ENCODE results near the gene PLA2G2A. TPM values are rescaled to one million over a fixed set of nuclear protein-coding genes. Genes with fewer than 3 reads are reported as not detected.

Gene PLA2G2A
- total and polyA plus RNA-seq, 9 of the 15 experiments (the other 6 are each of a cell fraction or from before 2014, with no cell fraction given), result not detected

- TF ChIP-seq DIDO1 (tag; IDR thresholded peaks at IDR 0.05; ENCODE audit: low read depth), result no peak
- TF ChIP-seq DNMT1 (IDR thresholded peaks at IDR 0.05), result no peak
- no peak for TF ChIP-seq ZNF407 (IDR thresholded peaks at IDR 0.05; ENCODE audit: low read depth)
- TF ChIP-seq ZBTB8A (IDR thresholded peaks at IDR 0.05; ENCODE audit: partially characterized antibody), result no peak
- no peak for TF ChIP-seq POLR2B (IDR thresholded peaks at IDR 0.05; ENCODE audit: low read depth, partially characterized antibody)
- TF ChIP-seq CHCHD3 (CRISPR knock-in tag; IDR thresholded peaks at IDR 0.05), result no peak
- no peak for TF ChIP-seq NFE2 (IDR thresholded peaks at IDR 0.05; ENCODE audit: low read depth)
- TF ChIP-seq BHLHE40 (IDR thresholded peaks at IDR 0.05; ENCODE audit: low read length), result peak; percentile 13; the same call in 1 of the 2 replicates
- TF ChIP-seq RREB1 (CRISPR knock-in tag; IDR thresholded peaks at IDR 0.05), result peak; percentile 94
- TF ChIP-seq KLF16 (IDR thresholded peaks at IDR 0.05), result peak; percentile 81
- TF ChIP-seq ZNF644 (tag; IDR thresholded peaks at IDR 0.05; ENCODE audit: low read depth), result no peak
- no peak for TF ChIP-seq NUFIP1 (IDR thresholded peaks at IDR 0.05; ENCODE audit: partially characterized antibody)
- no peak for TF ChIP-seq ZNF436 (CRISPR knock-in tag; IDR thresholded peaks at IDR 0.05)
- TF ChIP-seq MAFG (tag; conservative IDR thresholded peaks at IDR 0.05), result peak; percentile 40; the same call in 1 of the 2 replicates
- no peak for TF ChIP-seq HES1 (IDR thresholded peaks at IDR 0.05; ENCODE audit: low read depth)
These were observed 4.5 kb downstream of the PLA2G2A start (continued) for GRCh38 chr1:19974822-19975416.
